GM23338 (cell line): ENCODE results near the gene CAMTA1. TPM values are rescaled to one million over a fixed set of nuclear protein-coding genes. Genes with fewer than 3 reads are reported as not detected.

ENCODE experiments used
- ATAC-seq: fragments of 200-7000 bp; cut with Tn5 transposase; 3 replicates; pipeline ENCODE4 v1.9.1; 2020
- DNase-seq: peaks from one replicate; pipeline ENCODE4 v3.0.0-alpha.2; 2015; ENCODE audit warnings: low spot score
- H2AFZ ChIP-seq: fragments of 200-600 bp; sonication (generic); 2 replicates; pipeline ENCODE4 v1.8.0; 2016; ENCODE audit warnings: antibody characterized with exemption, mild to moderate bottlenecking, moderate library complexity
- H3F3A ChIP-seq: fragments of 200-600 bp; sonication (generic); replicated peaks from 2 replicates; pipeline ENCODE4 v1.8.0; 2017; ENCODE audit warnings: antibody characterized with exemption, mixed run types, low read depth
- H3K27ac ChIP-seq: fragments of 200-600 bp; sonication (generic); 2 replicates; pipeline ENCODE4 v1.6.1; 2016; ENCODE audit warnings: low read depth
- H3K27me3 ChIP-seq: fragments of 200-600 bp; sonication (generic); 2 replicates; pipeline ENCODE4 v1.8.0; 2016; ENCODE audit warnings: mild to moderate bottlenecking, mixed run types, moderate library complexity; ENCODE audit not compliant: insufficient read depth
- H3K36me3 ChIP-seq: fragments of 200-600 bp; sonication (generic); 2 replicates; pipeline ENCODE4 v1.8.0; 2016; ENCODE audit warnings: mild to moderate bottlenecking; ENCODE audit not compliant: insufficient read depth
- H3K4me1 ChIP-seq: fragments of 200-600 bp; sonication (generic); 2 replicates; pipeline ENCODE4 v1.8.0; 2016; ENCODE audit warnings: mild to moderate bottlenecking, moderate library complexity; ENCODE audit not compliant: insufficient read depth
- H3K4me2 ChIP-seq: fragments of 200-600 bp; sonication (generic); 2 replicates; pipeline ENCODE4 v1.7.1; 2017; ENCODE audit warnings: mixed run types
- H3K4me3 ChIP-seq: fragments of 200-600 bp; sonication (generic); 2 replicates; pipeline ENCODE4 v1.6.1; 2016; ENCODE audit warnings: mixed run types
- H3K79me2 ChIP-seq: fragments of 200-600 bp; sonication (generic); replicated peaks from 2 replicates; pipeline ENCODE4 v1.8.0; 2017; ENCODE audit warnings: mild to moderate bottlenecking; ENCODE audit not compliant: insufficient read depth
- H3K9me2 ChIP-seq: fragments of 200-600 bp; sonication (generic); 2 replicates; pipeline ENCODE4 v1.8.0; 2017; ENCODE audit not compliant: insufficient read depth
- H4K20me1 ChIP-seq: fragments of 200-600 bp; sonication (generic); replicated peaks from 2 replicates; pipeline ENCODE4 v1.8.0; 2017; ENCODE audit warnings: mild to moderate bottlenecking; ENCODE audit not compliant: insufficient read depth
- H3K27ac Mint-ChIP-seq: 2 replicates; pipeline ENCODE4 v1.8.0; 2020; ENCODE audit warnings: inconsistent platforms, mild to moderate bottlenecking, moderate library complexity, mixed read lengths
- H3K27me3 Mint-ChIP-seq: 3 replicates; pipeline ENCODE4 v1.8.0; 2022; ENCODE audit warnings: low read depth, mild to moderate bottlenecking, moderate library complexity, mixed read lengths, inconsistent platforms; ENCODE audit not compliant: insufficient read depth, poor library complexity
- H3K36me3 Mint-ChIP-seq: 3 replicates; pipeline ENCODE4 v1.8.0; 2021; ENCODE audit warnings: low read depth, mild to moderate bottlenecking, inconsistent platforms, moderate library complexity, mixed read lengths
- H3K4me1 Mint-ChIP-seq: 3 replicates; pipeline ENCODE4 v1.8.0; 2020; ENCODE audit warnings: mild to moderate bottlenecking, inconsistent platforms, mixed read lengths
- H3K4me3 Mint-ChIP-seq: 3 replicates; pipeline ENCODE4 v1.8.0; 2021; ENCODE audit warnings: moderate library complexity, mild to moderate bottlenecking, inconsistent platforms, mixed read lengths
- H3K9me3 Mint-ChIP-seq: 3 replicates; pipeline ENCODE4 v1.8.0; 2020; ENCODE audit warnings: moderate library complexity, mild to moderate bottlenecking, inconsistent platforms, mixed read lengths
- CTCF ChIP-seq, 2 experiments: fragments of 200-600 bp in 1 of 2; sonication (generic) in 1 of 2; conservative IDR thresholded peaks; 2 replicates each; pipeline versions ENCODE4 v1.5.1 to v1.6.1; 2016 to 2017; ENCODE audit warnings: antibody characterized with exemption in 2 of 2, low read depth in 2 of 2, mild to moderate bottlenecking in 2 of 2, moderate library complexity in 1 of 2
- NANOG ChIP-seq: IDR thresholded peaks from 2 replicates; pipeline ENCODE4 v1.6.1; 2016; ENCODE audit warnings: antibody characterized with exemption, borderline replicate concordance
- ZNF114 ChIP-seq: fragments of 250-450 bp; sonication (Bioruptor Pico); IDR thresholded peaks from 2 replicates; pipeline ENCODE4 v1.5.0; 2020; ENCODE audit warnings: mild to moderate bottlenecking, moderate library complexity
- ZNF331 ChIP-seq: fragments of 250-450 bp; sonication (Bioruptor Pico); IDR thresholded peaks from 2 replicates; pipeline ENCODE4 v1.5.0; 2020; ENCODE audit warnings: low read depth, mild to moderate bottlenecking, moderate library complexity
- ZNF462 ChIP-seq: fragments of 250-450 bp; sonication (Bioruptor Pico); IDR thresholded peaks from 2 replicates; pipeline ENCODE4 v1.5.0; 2020; ENCODE audit warnings: mild to moderate bottlenecking, moderate library complexity
- polyA plus RNA-seq: library from polyadenylated mRNA; unstranded; fragments of >200 nt; fragmentation: Nextera tagmentation; extraction: Ambion mirVana; gene quantifications from 2 replicates; pipeline ENCODE4 v1.2.1, GENCODE V29; 2016
- total RNA-seq: library from RNA; depleted of rRNA; stranded (reverse); fragments of >200 nt; shearing (Covaris generic); gene quantifications from 2 replicates; pipeline ENCODE4 v1.2.3, GENCODE V29; 2014

CAMTA1 gene
- total and polyA plus RNA-seq, 2 experiments from 2014 or later, result 115 to 519 TPM

- Histone ChIP-seq H3K4me3 (no peak overlapping the region), H3K27ac (no peak overlapping the region), H3K79me2 (no peaks in the 10 kb centered on the region), H3K27me3 (no peaks in the 10 kb centered on the region), H3K9me2 (peaks cover 15% of the 10 kb centered on the region; the same call in 1 of the 2 replicates), H3K4me1 (peaks cover 13% of the 10 kb centered on the region), H3K36me3 (no peaks in the 10 kb centered on the region), H3K4me2 (no peak overlapping the region), H4K20me1 (no peaks in the 10 kb centered on the region), H3F3A (no peaks in the 10 kb centered on the region; the same call in 1 of the 2 replicates), H2AFZ (no peak overlapping the region)
- no peak for ATAC-seq
- TF ChIP-seq CTCF (conservative IDR thresholded peaks at IDR 0.05; ENCODE audit: low read depth in 2 of 2) (no peak), ZNF114 (no peak), NANOG (no peak), ZNF462 (CRISPR knock-in tag) (no peak), ZNF331 (no peak)
- Mint-ChIP-seq H3K4me1 (peaks cover 47% of the 10 kb centered on the region), H3K27me3 (peaks cover 7% of the 10 kb centered on the region), H3K4me3 (no peak overlapping the region), H3K27ac (no peak overlapping the region), H3K9me3 (peaks cover 7% of the 10 kb centered on the region; the same call in 2 of the 3 replicates), H3K36me3 (peaks cover 5% of the 10 kb centered on the region; the same call in 2 of the 3 replicates)
- DNase-seq, result no peak
Observed at GRCh38 chr1:7292714-7293419, 507.6 kb downstream of the CAMTA1 start.
